LNCaP clone FGC (cell line): Measurements from ENCODE around the gene TANC1.

ENCODE experiments used
- DNase-seq: peaks from one replicate; pipeline ENCODE4 v3.0.0-alpha.2; 2011; ENCODE audit warnings: low read depth
- H3K4me3 ChIP-seq: 2 replicates; pipeline ENCODE4 v1.5.1; 2011; ENCODE audit warnings: mild to moderate bottlenecking, low read depth, low read length, control low read depth
- TF ChIP-seq, protein P1 (sequence below): IDR thresholded peaks from 2 replicates; pipeline ENCODE4 v1.5.1; 2012; ENCODE audit warnings: mild to moderate bottlenecking; ENCODE audit not compliant: control insufficient read depth, insufficient read depth; ENCODE audit errors: extremely low read depth

Gene TANC1

GRCh38 chr2:159072795-159073194 is 104.4 kb downstream of the TANC1 start:
- no peak for DNase-seq
- H3K4me3 ChIP-seq: no peak overlapping the region

DNA sequence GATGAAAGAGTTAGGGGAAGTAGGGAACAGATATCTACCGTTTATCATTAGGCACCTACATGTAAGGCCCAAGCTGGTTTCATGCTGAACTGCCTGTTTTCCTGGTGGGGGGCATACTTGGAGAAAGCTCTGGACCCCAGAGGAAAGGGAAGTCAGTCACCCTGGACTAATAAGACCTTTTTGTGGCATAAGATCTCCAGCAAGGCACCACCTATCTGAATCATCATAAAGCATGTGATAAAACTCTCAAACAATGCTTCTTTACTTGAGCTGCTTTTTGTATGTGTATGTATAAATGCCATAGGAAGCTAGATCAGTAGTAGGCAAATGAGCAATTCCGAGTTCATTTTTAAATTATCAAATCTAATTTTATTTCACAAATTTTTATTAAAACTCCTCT is 104.8 kb downstream of the TANC1 start:
- no peak for DNase-seq
- TF ChIP-seq, protein P1, sequence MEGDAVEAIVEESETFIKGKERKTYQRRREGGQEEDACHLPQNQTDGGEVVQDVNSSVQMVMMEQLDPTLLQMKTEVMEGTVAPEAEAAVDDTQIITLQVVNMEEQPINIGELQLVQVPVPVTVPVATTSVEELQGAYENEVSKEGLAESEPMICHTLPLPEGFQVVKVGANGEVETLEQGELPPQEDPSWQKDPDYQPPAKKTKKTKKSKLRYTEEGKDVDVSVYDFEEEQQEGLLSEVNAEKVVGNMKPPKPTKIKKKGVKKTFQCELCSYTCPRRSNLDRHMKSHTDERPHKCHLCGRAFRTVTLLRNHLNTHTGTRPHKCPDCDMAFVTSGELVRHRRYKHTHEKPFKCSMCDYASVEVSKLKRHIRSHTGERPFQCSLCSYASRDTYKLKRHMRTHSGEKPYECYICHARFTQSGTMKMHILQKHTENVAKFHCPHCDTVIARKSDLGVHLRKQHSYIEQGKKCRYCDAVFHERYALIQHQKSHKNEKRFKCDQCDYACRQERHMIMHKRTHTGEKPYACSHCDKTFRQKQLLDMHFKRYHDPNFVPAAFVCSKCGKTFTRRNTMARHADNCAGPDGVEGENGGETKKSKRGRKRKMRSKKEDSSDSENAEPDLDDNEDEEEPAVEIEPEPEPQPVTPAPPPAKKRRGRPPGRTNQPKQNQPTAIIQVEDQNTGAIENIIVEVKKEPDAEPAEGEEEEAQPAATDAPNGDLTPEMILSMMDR: no peak
- H3K4me3 ChIP-seq: no peak overlapping the region

More at GRCh38 chr2:159072795-159073194, 104.4 kb downstream of the TANC1 start:
- TF ChIP-seq, protein P1: no peak

DNA sequence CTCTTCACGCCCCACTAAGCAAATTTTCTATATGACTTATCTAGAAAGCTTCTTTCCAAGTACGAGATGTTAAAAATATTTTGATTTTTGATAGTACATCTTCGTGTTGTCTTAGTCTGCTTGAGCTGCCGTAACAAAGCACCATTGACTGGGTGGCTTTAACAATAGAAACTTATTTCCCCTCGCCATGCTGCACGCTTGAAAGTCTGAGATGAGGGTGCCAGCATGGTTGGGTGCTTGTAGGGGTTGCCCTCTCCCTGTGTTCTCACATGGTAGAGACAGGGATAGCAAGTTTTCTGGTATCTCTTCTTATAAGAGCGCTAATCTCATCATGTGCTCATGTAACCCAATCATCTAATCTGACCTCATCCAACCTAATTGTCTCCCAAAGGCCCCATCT is 106.2 kb downstream of the TANC1 start:
- DNase-seq: no peak
- H3K4me3 ChIP-seq: no peak overlapping the region
- TF ChIP-seq, protein P1: no peak

DNA sequence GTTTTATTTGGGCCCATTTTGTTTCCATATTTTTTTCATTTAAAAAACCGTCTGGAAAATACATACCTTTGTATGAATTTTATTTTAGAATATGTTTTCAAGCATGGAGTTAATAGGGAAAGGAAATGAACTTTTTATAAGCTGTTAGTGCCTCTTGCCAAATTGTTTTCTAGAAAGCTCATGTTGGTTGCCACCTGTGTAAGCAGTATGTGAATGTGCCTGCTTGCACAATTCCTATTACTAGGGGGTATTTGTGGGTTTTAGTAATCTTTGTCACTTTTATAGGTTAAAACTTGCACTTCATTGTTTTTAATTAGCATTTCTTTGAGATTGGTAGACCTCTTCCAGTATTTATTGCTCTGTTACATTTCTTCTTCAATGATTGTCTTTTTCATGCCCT is 107.3 kb downstream of the TANC1 start:
- TF ChIP-seq, protein P1: no peak
- DNase-seq: no peak
- H3K4me3 ChIP-seq: no peak overlapping the region

DNA sequence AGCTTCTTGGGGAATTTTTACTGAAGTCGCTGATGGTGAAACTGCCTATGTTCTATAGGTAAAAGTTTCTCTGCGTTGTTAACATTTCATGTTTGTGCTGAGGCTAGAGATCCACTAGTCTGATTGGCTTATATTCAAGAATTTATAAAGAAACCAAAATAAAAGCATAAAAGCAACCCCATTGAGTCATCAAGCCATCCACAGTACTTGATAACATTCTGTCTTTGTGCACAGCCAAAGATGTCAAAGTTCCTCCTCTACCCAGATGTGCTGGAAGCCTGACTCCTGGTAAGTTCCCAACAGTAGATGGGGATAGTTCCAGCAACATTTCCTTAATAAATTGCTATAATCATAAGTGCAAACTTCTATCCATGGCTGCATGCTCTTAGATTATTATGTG is 107.8 kb downstream of the TANC1 start:
- DNase-seq: no peak
- H3K4me3 ChIP-seq: no peak overlapping the region
- TF ChIP-seq, protein P1: no peak

DNA sequence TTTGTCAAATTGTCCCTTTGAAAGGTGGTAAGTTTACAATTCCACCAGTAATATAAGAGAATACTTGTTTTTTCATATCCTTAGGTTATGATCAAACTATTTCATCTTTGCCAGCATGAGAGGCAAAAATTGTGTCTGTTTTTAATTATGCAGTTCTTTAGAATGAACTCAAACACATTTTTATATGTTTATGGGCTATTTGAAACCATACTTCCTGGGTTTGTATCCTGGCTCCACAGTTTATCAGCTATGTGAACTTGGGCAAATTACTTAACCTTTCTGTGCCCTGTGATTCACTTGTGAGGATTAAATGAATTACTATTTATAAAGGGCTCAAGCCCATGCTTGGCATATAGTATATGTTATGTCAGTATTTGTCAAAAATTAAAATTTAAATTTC is 109.4 kb downstream of the TANC1 start:
- TF ChIP-seq, protein P1: no peak
- H3K4me3 ChIP-seq: no peak overlapping the region
- DNase-seq: no peak

GRCh38 chr2:159078443-159078842 is 110.0 kb downstream of the TANC1 start:
- no peak for DNase-seq
- TF ChIP-seq, protein P1: no peak
- no peak overlapping the region for H3K4me3 ChIP-seq
